GM21619 (cell line): ENCODE results near the gene PTGFRN.

ENCODE experiments used
- ATAC-seq: cut with Tn5 transposase; IDR thresholded peaks from one replicate; pipeline ENCODE4 v1.9.1; 2021; ENCODE audit not compliant: unreplicated experiment

Gene PTGFRN

GRCh38 chr1:116887212-116887611 is 22.5 kb upstream of the PTGFRN start:
- no peak for ATAC-seq

GRCh38 chr1:116889380-116889779 is 20.3 kb upstream of the PTGFRN start:
- no peak for ATAC-seq

GRCh38 chr1:116891396-116892079 is 18.2 kb upstream of the PTGFRN start:
- no peak for ATAC-seq

GRCh38 chr1:116895073-116895472 is 14.6 kb upstream of the PTGFRN start:
- ATAC-seq, result no peak

GRCh38 chr1:116899529-116899928 is 10.2 kb upstream of the PTGFRN start:
- no peak for ATAC-seq

- no peak for ATAC-seq
Observed at GRCh38 chr1:116900471-116901365, 9.0 kb upstream of the PTGFRN start.

- no peak for ATAC-seq
Observed at GRCh38 chr1:116902027-116902426, 7.7 kb upstream of the PTGFRN start.

- no peak for ATAC-seq
Observed at GRCh38 chr1:116902723-116903383, 6.9 kb upstream of the PTGFRN start.

GRCh38 chr1:116904791-116905320 is 4.9 kb upstream of the PTGFRN start:
- no peak for ATAC-seq

- no peak for ATAC-seq
Observed at GRCh38 chr1:116906812-116907211, 2.9 kb upstream of the PTGFRN start.

- ATAC-seq, result no peak
Observed at GRCh38 chr1:116907351-116907750, 2.4 kb upstream of the PTGFRN start.

GRCh38 chr1:116908266-116908665 is 1.4 kb upstream of the PTGFRN start:
- no peak for ATAC-seq

GRCh38 chr1:116908820-116909511 is 750 bp upstream of the PTGFRN start:
- ATAC-seq, result no peak

- ATAC-seq, result no peak
Observed at GRCh38 chr1:116910379-116911187, 867 bp downstream of the PTGFRN start.

GRCh38 chr1:116911188-116911553 is 1.5 kb downstream of the PTGFRN start:
- no peak for ATAC-seq

GRCh38 chr1:116911779-116912469 is 2.2 kb downstream of the PTGFRN start:
- no peak for ATAC-seq

GRCh38 chr1:116912846-116913245 is 3.1 kb downstream of the PTGFRN start:
- no peak for ATAC-seq

- ATAC-seq, result no peak
Observed at GRCh38 chr1:116913941-116914340, 4.2 kb downstream of the PTGFRN start.

- no peak for ATAC-seq
Observed at GRCh38 chr1:116914667-116915066, 5.0 kb downstream of the PTGFRN start.
